ENCODE data around the gene SSBP3.

DNA sequence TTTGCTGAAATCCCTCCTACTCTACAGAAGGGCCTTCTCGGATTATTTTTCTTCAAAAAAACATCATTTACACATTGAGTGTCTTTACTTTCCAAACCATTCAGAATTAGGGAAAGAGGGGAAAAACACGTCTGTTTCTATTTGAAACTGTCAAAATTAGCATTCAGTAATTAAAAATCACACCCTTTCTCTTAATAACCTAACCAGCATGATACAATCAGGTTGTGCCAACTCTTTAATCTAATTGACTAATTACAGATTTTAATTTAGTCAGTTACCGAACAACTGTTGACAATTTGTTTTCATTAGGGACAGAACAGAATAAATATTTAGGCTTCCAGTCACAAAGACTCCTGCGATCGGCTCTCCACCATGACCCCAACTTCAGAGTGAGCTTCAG lies 18.8 kb downstream of the SSBP3 start:
- TF ChIP-seq EZH2 (IDR thresholded peaks at IDR 0.05; ENCODE audit: insufficient read depth, poor library complexity, severe bottlenecking), result no peak
- no peak for TF ChIP-seq EZH2phosphoT487 (IDR thresholded peaks at IDR 0.05; ENCODE audit: insufficient read depth, low read depth)
